Measurements from ENCODE around the gene CTU2. TPM values are rescaled to one million over a fixed set of nuclear protein-coding genes. Genes with fewer than 3 reads are reported as not detected.
A peak's percentile ranks its signal among the peaks of the same experiment; 100 is the strongest.

The CTU2 gene
- total and polyA plus RNA-seq, 9 of the 15 experiments (the other 6 are each of a cell fraction or from before 2014, with no cell fraction given): 1.3 to 105 (median 23.2) TPM

DNA sequence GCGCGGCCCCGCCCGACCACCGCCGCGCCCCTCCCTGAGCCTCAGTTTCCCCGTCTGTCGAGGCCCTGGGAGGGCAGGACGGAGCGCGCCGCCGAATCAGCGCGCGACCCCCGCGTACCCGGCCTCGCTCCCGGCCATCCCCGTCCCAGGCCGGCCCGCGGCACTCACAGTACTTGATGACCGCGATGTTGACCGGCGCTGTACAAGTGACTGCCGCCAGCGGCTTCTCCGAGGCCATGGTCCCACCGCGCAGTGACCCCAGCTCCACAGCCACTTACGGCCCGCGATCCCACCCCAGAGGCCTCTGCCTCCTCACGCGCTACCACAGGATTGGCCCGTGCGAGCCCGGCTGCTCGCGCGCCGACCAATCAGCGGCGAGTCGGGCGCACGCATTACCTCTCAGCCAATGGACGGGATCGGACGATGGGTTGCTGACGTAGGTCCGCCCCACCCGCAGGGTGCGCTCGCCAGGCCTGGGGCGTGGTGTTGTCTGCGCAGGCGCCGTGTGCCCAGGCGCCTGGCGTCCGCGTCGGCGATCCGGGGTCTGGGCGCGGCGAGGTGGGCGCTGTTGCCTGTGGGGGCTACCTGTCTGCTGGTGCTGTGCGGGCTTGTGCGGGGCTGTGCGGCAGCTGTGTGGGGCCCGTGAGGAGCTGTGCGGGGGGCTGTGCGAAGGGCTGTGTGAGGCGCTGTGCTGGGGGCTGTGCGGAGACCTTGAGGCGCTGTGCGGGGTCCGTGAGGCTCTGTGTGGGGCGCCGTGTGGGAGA, 43.3 kb upstream of the CTU2 start, which contains the start of gene MVD (continued):
- TF ChIP-seq, protein P1, sequence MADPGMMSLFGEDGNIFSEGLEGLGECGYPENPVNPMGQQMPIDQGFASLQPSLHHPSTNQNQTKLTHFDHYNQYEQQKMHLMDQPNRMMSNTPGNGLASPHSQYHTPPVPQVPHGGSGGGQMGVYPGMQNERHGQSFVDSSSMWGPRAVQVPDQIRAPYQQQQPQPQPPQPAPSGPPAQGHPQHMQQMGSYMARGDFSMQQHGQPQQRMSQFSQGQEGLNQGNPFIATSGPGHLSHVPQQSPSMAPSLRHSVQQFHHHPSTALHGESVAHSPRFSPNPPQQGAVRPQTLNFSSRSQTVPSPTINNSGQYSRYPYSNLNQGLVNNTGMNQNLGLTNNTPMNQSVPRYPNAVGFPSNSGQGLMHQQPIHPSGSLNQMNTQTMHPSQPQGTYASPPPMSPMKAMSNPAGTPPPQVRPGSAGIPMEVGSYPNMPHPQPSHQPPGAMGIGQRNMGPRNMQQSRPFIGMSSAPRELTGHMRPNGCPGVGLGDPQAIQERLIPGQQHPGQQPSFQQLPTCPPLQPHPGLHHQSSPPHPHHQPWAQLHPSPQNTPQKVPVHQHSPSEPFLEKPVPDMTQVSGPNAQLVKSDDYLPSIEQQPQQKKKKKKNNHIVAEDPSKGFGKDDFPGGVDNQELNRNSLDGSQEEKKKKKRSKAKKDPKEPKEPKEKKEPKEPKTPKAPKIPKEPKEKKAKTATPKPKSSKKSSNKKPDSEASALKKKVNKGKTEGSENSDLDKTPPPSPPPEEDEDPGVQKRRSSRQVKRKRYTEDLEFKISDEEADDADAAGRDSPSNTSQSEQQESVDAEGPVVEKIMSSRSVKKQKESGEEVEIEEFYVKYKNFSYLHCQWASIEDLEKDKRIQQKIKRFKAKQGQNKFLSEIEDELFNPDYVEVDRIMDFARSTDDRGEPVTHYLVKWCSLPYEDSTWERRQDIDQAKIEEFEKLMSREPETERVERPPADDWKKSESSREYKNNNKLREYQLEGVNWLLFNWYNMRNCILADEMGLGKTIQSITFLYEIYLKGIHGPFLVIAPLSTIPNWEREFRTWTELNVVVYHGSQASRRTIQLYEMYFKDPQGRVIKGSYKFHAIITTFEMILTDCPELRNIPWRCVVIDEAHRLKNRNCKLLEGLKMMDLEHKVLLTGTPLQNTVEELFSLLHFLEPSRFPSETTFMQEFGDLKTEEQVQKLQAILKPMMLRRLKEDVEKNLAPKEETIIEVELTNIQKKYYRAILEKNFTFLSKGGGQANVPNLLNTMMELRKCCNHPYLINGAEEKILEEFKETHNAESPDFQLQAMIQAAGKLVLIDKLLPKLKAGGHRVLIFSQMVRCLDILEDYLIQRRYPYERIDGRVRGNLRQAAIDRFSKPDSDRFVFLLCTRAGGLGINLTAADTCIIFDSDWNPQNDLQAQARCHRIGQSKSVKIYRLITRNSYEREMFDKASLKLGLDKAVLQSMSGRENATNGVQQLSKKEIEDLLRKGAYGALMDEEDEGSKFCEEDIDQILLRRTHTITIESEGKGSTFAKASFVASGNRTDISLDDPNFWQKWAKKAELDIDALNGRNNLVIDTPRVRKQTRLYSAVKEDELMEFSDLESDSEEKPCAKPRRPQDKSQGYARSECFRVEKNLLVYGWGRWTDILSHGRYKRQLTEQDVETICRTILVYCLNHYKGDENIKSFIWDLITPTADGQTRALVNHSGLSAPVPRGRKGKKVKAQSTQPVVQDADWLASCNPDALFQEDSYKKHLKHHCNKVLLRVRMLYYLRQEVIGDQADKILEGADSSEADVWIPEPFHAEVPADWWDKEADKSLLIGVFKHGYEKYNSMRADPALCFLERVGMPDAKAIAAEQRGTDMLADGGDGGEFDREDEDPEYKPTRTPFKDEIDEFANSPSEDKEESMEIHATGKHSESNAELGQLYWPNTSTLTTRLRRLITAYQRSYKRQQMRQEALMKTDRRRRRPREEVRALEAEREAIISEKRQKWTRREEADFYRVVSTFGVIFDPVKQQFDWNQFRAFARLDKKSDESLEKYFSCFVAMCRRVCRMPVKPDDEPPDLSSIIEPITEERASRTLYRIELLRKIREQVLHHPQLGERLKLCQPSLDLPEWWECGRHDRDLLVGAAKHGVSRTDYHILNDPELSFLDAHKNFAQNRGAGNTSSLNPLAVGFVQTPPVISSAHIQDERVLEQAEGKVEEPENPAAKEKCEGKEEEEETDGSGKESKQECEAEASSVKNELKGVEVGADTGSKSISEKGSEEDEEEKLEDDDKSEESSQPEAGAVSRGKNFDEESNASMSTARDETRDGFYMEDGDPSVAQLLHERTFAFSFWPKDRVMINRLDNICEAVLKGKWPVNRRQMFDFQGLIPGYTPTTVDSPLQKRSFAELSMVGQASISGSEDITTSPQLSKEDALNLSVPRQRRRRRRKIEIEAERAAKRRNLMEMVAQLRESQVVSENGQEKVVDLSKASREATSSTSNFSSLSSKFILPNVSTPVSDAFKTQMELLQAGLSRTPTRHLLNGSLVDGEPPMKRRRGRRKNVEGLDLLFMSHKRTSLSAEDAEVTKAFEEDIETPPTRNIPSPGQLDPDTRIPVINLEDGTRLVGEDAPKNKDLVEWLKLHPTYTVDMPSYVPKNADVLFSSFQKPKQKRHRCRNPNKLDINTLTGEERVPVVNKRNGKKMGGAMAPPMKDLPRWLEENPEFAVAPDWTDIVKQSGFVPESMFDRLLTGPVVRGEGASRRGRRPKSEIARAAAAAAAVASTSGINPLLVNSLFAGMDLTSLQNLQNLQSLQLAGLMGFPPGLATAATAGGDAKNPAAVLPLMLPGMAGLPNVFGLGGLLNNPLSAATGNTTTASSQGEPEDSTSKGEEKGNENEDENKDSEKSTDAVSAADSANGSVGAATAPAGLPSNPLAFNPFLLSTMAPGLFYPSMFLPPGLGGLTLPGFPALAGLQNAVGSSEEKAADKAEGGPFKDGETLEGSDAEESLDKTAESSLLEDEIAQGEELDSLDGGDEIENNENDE (IDR thresholded peaks at IDR 0.05; ENCODE audit: low read depth, low read length): no peak
- TF ChIP-seq MCM2 (IDR thresholded peaks at IDR 0.05; ENCODE audit: low read depth): no peak
- TF ChIP-seq, protein P2, sequence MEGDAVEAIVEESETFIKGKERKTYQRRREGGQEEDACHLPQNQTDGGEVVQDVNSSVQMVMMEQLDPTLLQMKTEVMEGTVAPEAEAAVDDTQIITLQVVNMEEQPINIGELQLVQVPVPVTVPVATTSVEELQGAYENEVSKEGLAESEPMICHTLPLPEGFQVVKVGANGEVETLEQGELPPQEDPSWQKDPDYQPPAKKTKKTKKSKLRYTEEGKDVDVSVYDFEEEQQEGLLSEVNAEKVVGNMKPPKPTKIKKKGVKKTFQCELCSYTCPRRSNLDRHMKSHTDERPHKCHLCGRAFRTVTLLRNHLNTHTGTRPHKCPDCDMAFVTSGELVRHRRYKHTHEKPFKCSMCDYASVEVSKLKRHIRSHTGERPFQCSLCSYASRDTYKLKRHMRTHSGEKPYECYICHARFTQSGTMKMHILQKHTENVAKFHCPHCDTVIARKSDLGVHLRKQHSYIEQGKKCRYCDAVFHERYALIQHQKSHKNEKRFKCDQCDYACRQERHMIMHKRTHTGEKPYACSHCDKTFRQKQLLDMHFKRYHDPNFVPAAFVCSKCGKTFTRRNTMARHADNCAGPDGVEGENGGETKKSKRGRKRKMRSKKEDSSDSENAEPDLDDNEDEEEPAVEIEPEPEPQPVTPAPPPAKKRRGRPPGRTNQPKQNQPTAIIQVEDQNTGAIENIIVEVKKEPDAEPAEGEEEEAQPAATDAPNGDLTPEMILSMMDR (IDR thresholded peaks at IDR 0.05 in 2 of 3, conservative IDR thresholded peaks at IDR 0.05 in 1 of 3; ENCODE audit: insufficient read depth in 2 of 3, low read depth in 1 of 3, low read length in 3 of 3): peak in 1 of 3 experiments; percentile 21; a peak in 1 of 6 replicates
- no peak for TF ChIP-seq BACH1 (tag; IDR thresholded peaks at IDR 0.05)
- TF ChIP-seq CREBBP (IDR thresholded peaks at IDR 0.05; ENCODE audit: low read depth, low read length): no peak
- peak; percentile 99 for TF ChIP-seq CXXC5 (CRISPR knock-in tag; IDR thresholded peaks at IDR 0.05)
- TF ChIP-seq FOXA1 (IDR thresholded peaks at IDR 0.05; ENCODE audit: borderline replicate concordance): no peak
- TF ChIP-seq MAFF (IDR thresholded peaks at IDR 0.05; ENCODE audit: low read length): no peak
- TF ChIP-seq, protein P3, sequence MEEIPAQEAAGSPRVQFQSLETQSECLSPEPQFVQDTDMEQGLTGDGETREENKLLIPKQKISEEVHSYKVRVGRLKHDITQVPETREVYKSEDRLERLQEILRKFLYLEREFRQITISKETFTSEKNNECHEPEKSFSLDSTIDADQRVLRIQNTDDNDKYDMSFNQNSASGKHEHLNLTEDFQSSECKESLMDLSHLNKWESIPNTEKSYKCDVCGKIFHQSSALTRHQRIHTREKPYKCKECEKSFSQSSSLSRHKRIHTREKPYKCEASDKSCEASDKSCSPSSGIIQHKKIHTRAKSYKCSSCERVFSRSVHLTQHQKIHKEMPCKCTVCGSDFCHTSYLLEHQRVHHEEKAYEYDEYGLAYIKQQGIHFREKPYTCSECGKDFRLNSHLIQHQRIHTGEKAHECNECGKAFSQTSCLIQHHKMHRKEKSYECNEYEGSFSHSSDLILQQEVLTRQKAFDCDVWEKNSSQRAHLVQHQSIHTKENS (CRISPR knock-in tag; IDR thresholded peaks at IDR 0.05): no peak
- no peak for TF ChIP-seq SRSF7 (optimal IDR thresholded peaks at IDR 0.05; ENCODE audit: low read depth, low read length)
